ENCODE data around the gene GDPD2. TPM values are rescaled to one million over a fixed set of nuclear protein-coding genes. Genes with fewer than 3 reads are reported as not detected.

GDPD2 gene
- total RNA-seq, 1 experiment from 2014 or later, result 0.04 TPM

DNA sequence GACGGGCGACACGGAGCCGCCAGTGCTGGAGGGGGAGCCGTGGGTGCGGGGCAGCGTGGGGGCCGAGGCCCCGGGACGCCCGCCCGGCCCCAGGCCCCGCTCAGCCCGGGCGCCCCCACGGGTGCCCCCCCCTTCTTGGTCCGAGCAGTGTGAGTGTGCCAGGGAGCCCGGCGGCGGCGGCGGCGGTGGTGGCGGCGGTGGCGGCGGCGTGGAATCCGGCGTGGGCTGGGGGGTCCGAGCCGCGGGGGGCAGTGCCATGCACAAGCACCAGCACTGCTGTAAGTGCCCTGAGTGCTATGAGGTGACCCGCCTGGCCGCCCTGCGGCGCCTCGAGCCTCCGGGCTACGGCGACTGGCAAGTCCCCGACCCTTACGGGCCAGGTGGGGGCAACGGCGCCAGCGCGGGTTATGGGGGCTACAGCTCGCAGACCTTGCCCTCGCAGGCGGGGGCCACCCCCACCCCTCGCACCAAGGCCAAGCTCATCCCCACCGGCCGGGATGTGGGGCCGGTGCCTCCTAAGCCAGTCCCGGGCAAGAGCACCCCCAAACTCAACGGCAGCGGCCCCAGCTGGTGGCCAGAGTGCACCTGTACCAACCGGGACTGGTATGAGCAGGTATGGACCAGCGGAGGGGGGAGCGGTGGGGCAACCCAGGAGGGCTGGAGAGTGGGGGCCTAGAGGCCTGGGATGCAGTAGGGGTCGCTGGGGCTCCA lies 22.0 kb downstream of the GDPD2 start:
- Histone ChIP-seq H3K4me3 (ENCODE audit: low read length) (no peak overlapping the region), H3K4me1 (ENCODE audit: insufficient read depth, low read length) (no peaks in the 10 kb centered on the region), H4K20me1 (ENCODE audit: low read length) (no peaks in the 10 kb centered on the region), H3K4me2 (ENCODE audit: low read length) (peak overlapping the region; percentile 28; the same call in 1 of the 2 replicates), H3K79me2 (ENCODE audit: low read length) (no peaks in the 10 kb centered on the region), H3K9me3 (ENCODE audit: low read length) (no peaks in the 10 kb centered on the region), H3K36me3 (ENCODE audit: low read depth, low read length) (no peaks in the 10 kb centered on the region), H3K27me3 (ENCODE audit: low read length) (peaks cover 26% of the 10 kb centered on the region), H3K9ac (ENCODE audit: low read length) (no peak overlapping the region), H3K27ac (ENCODE audit: low read length) (no peak overlapping the region), H3F3A (ENCODE audit: low read length, unreplicated experiment) (no peaks in the 10 kb centered on the region), H3K9me2 (replicated peaks; ENCODE audit: low read length) (no peaks in the 10 kb centered on the region), H2AFZ (ENCODE audit: low read length) (no peak overlapping the region)
- ChIA-PET POLR2A (ENCODE audit: unreplicated experiment) (no interaction called here), CTCF (no interaction called here)
- no TSS peak for BruUV-seq (replicated peaks)
- TF ChIP-seq, protein P1, sequence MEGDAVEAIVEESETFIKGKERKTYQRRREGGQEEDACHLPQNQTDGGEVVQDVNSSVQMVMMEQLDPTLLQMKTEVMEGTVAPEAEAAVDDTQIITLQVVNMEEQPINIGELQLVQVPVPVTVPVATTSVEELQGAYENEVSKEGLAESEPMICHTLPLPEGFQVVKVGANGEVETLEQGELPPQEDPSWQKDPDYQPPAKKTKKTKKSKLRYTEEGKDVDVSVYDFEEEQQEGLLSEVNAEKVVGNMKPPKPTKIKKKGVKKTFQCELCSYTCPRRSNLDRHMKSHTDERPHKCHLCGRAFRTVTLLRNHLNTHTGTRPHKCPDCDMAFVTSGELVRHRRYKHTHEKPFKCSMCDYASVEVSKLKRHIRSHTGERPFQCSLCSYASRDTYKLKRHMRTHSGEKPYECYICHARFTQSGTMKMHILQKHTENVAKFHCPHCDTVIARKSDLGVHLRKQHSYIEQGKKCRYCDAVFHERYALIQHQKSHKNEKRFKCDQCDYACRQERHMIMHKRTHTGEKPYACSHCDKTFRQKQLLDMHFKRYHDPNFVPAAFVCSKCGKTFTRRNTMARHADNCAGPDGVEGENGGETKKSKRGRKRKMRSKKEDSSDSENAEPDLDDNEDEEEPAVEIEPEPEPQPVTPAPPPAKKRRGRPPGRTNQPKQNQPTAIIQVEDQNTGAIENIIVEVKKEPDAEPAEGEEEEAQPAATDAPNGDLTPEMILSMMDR (conservative IDR thresholded peaks at IDR 0.05; ENCODE audit: low read depth, low read length), result no peak
- TF ChIP-seq EZH2phosphoT487 (IDR thresholded peaks at IDR 0.05; ENCODE audit: borderline replicate concordance, low read length), result no peak
- TF ChIP-seq EZH2 (IDR thresholded peaks at IDR 0.05; ENCODE audit: low read length, unreplicated experiment), result no peak
- intact Hi-C loops (cut with micrococcal nuclease), result no loop called here
- DNase-seq, result no peak
- no peak for ATAC-seq

DNA sequence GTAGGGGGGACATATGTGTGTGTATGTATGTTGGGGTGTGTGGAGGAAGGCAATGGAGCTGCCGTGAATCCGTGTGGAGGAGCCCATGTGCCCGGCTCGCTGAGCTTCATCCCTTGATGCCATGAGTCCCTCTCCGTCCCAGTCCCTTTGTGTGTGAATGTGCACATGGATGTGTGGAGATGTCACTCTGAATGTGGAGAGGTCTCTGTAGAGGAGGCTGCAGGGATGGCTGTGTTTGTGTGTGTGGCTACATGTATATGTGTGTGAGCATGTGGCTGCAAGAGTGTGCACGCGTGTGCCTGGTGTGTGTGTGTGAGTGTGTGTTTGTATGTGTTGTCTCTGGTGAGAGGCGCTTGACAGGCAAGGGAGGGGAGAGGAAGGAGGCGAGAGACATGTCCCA lies 22.8 kb downstream of the GDPD2 start:
- Histone ChIP-seq H4K20me1 (ENCODE audit: low read length) (no peaks in the 10 kb centered on the region), H3K9me3 (ENCODE audit: low read length) (no peaks in the 10 kb centered on the region), H3K9me2 (replicated peaks; ENCODE audit: low read length) (no peaks in the 10 kb centered on the region), H3K36me3 (ENCODE audit: low read depth, low read length) (no peaks in the 10 kb centered on the region), H3F3A (ENCODE audit: low read length, unreplicated experiment) (no peaks in the 10 kb centered on the region), H2AFZ (ENCODE audit: low read length) (no peak overlapping the region), H3K27me3 (ENCODE audit: low read length) (peaks cover 26% of the 10 kb centered on the region), H3K4me2 (ENCODE audit: low read length) (no peak overlapping the region), H3K27ac (ENCODE audit: low read length) (no peak overlapping the region), H3K4me1 (ENCODE audit: insufficient read depth, low read length) (no peaks in the 10 kb centered on the region), H3K79me2 (ENCODE audit: low read length) (no peaks in the 10 kb centered on the region), H3K4me3 (ENCODE audit: low read length) (no peak overlapping the region), H3K9ac (ENCODE audit: low read length) (no peak overlapping the region)
- intact Hi-C loops (cut with micrococcal nuclease), result no loop called here
- ATAC-seq (no peak), DNase-seq (no peak)
- no TSS peak for BruUV-seq (replicated peaks)
- TF ChIP-seq EZH2phosphoT487 (IDR thresholded peaks at IDR 0.05; ENCODE audit: borderline replicate concordance, low read length) (no peak), EZH2 (IDR thresholded peaks at IDR 0.05; ENCODE audit: low read length, unreplicated experiment) (no peak)
- TF ChIP-seq, protein P1 (conservative IDR thresholded peaks at IDR 0.05; ENCODE audit: low read depth, low read length), result no peak
- CTCF ChIA-PET, result no interaction called here
- POLR2A ChIA-PET (ENCODE audit: unreplicated experiment), result no interaction called here
